Epithelial cell of proximal tubule (primary cell): Measurements from ENCODE around the gene PVALEF. TPM values are rescaled to one million over a fixed set of nuclear protein-coding genes. Genes with fewer than 3 reads are reported as not detected.

Experiments used
- DNase-seq: peaks from one replicate; pipeline ENCODE4 v3.0.0-alpha.2; 2011; ENCODE audit warnings: low read depth
- H3K4me3 ChIP-seq: 2 replicates; pipeline ENCODE4 v1.5.1; 2011; ENCODE audit warnings: low read depth, mild to moderate bottlenecking, low read length
- total RNA-seq: library from RNA; depleted of rRNA; stranded (reverse); fragments of >200 nt; gene quantifications from 2 replicates; pipeline ENCODE4 v1.2.3, GENCODE V29; 2015
- TF ChIP-seq, protein P1 (sequence below): conservative IDR thresholded peaks from 2 replicates; pipeline ENCODE4 v1.5.1; 2012; ENCODE audit warnings: low read depth, mild to moderate bottlenecking, low read length

Gene PVALEF
- total RNA-seq, 1 donor from 2014 or later: not detected

GRCh38 chr17:81158688-81159590, 6.4 kb upstream of the PVALEF start:
- DNase-seq: no peak
- no peak overlapping the region for H3K4me3 ChIP-seq
- TF ChIP-seq, protein P1, sequence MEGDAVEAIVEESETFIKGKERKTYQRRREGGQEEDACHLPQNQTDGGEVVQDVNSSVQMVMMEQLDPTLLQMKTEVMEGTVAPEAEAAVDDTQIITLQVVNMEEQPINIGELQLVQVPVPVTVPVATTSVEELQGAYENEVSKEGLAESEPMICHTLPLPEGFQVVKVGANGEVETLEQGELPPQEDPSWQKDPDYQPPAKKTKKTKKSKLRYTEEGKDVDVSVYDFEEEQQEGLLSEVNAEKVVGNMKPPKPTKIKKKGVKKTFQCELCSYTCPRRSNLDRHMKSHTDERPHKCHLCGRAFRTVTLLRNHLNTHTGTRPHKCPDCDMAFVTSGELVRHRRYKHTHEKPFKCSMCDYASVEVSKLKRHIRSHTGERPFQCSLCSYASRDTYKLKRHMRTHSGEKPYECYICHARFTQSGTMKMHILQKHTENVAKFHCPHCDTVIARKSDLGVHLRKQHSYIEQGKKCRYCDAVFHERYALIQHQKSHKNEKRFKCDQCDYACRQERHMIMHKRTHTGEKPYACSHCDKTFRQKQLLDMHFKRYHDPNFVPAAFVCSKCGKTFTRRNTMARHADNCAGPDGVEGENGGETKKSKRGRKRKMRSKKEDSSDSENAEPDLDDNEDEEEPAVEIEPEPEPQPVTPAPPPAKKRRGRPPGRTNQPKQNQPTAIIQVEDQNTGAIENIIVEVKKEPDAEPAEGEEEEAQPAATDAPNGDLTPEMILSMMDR: no peak

- TF ChIP-seq, protein P1: no peak
- H3K4me3 ChIP-seq: no peak overlapping the region
- no peak for DNase-seq
Observed at GRCh38 chr17:81159611-81160265, 5.6 kb upstream of the PVALEF start.

- TF ChIP-seq, protein P1: no peak
- DNase-seq: no peak
- no peak overlapping the region for H3K4me3 ChIP-seq
Observed at GRCh38 chr17:81160306-81160705, 5.0 kb upstream of the PVALEF start.

GRCh38 chr17:81160747-81161453, 4.4 kb upstream of the PVALEF start:
- no peak overlapping the region for H3K4me3 ChIP-seq
- no peak for DNase-seq
- TF ChIP-seq, protein P1: no peak

- TF ChIP-seq, protein P1: no peak
- no peak for DNase-seq
Observed at GRCh38 chr17:81161536-81161935, 3.8 kb upstream of the PVALEF start.

DNA sequence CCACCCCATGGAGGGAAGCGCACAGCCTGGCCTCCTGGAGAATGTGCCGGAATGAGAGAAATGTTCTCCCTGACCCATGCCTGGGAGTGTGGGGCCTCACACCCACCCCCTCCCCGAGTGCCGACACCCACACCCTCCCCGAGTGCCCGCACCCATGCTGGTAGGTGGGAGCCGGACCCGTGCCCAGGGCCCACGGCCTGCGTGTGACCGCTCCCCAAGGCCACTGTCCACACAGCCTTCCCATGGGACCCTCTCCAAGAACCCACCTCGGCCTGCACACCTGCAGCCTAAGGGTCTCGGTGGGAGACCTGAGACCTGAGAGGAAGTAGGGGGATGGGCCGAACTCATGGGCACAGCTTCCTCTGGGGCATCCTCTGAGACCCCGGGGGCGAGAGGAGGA, 3.3 kb upstream of the PVALEF start:
- TF ChIP-seq, protein P1: no peak
- no peak overlapping the region for H3K4me3 ChIP-seq
- DNase-seq: no peak

More at GRCh38 chr17:81161536-81161935, 3.8 kb upstream of the PVALEF start:
- no peak overlapping the region for H3K4me3 ChIP-seq
